GM18858 (cell line): Measurements from ENCODE around the gene APOL3.
"Not testable (repeated sequence)": the region's sequence is repeated elsewhere in the genome, so short reads cannot be mapped to it uniquely, and the experiment has no call there.

Experiments used
- ATAC-seq: cut with Tn5 transposase; IDR thresholded peaks from one replicate; pipeline ENCODE4 v1.9.1; 2021; ENCODE audit not compliant: unreplicated experiment

APOL3 gene

GRCh38 chr22:36160499-36160942, at the start of gene APOL3:
TSS of gene APOL3 (minus strand) at chr22:36160755. CDS start at chr22:36149055, 11,700 bp downstream.
- no peak for ATAC-seq

DNA sequence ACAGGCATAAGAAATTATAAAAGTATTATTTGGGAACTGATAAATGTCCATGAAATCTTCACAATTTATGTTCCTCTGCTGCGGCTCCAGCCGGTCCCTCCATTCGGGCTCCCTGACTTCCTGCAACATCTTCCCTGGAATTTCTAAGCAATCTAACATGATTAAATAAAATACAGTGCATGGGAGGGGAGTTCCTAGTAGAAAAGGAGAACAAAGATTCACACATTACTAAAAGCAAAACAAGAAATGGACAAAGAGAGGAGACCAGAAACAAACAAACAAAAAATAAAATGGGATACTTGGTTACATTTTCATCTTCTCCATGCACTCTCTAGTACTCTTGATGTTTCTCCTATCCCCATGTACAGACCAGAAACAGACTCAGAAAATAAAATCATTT, 49.7 kb upstream of the APOL3 start:
- no peak for ATAC-seq

DNA sequence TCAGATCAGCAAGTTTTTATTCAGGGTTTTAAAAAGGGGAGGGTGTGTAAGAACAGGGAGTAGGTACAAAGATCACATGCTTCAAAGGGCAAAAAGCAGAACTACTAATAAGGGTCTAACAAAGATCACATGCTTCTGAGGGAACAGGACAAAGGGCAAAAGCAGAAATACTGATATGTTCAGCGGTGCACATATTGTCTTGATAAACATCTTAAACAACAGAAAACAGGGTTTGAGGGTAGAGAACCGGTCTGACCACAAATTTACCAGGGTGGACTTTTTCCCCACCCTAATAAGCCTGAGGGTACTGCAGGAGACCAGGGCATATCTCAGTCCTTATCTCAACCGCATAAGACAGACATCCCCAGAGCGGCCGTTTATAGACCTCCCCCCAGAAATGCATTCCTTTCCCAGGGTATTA, 48.9 kb upstream of the APOL3 start:
- ATAC-seq = not testable (repeated sequence)

GRCh38 chr22:36208914-36209313, 48.4 kb upstream of the APOL3 start:
- ATAC-seq = no peak

DNA sequence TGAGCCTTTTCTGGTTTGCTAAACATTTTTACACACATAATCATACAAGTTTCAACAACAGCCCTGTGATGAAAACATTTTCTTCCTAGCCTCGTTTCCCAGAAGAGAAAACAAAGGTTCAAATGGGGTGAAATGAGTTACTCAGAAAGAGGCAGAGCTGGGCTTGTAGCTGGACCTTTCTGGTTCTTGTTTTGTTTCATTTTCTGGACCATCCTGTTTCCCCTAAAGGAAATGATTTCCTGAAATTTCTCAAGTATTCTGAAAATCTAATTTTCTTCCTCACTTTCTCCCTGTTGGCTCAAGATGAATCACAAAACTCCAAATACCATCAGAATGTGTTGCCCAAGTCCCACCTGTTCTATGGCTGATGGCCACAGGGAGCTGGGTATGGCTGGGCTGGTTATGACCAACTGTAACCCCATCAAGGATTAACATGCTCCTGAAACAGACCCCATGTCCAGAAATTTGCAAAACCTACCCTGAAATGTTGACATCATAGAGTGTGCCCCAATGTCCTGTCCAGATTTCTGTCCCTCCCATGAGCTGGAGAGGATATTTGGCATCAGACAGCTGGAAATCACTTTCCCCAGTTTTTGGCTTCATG, 47.7 kb upstream of the APOL3 start:
- no peak for ATAC-seq

GRCh38 chr22:36206255-36206654, 45.7 kb upstream of the APOL3 start:
- ATAC-seq = no peak

DNA sequence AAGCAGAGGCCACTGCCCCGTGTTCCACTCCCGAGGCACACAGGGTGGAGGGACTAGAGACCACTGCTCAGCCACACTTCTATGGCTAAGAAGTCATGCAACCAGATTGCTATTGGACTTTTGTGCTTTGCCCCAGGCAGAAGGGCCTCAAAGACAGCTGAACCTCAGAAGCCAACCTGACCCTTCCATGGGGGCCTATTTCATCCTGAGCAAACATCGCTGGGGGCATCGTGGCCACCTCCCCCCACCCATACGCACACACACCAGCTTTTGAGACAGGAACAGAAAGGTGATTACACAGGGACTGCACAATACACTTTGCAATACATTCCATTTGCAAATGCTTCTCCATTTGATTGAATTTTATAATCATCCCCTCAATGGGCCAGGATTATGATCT, 45.0 kb upstream of the APOL3 start:
- not testable (repeated sequence) for ATAC-seq

- ATAC-seq = no peak
Observed at GRCh38 chr22:36204632-36205015, 44.1 kb upstream of the APOL3 start.

DNA sequence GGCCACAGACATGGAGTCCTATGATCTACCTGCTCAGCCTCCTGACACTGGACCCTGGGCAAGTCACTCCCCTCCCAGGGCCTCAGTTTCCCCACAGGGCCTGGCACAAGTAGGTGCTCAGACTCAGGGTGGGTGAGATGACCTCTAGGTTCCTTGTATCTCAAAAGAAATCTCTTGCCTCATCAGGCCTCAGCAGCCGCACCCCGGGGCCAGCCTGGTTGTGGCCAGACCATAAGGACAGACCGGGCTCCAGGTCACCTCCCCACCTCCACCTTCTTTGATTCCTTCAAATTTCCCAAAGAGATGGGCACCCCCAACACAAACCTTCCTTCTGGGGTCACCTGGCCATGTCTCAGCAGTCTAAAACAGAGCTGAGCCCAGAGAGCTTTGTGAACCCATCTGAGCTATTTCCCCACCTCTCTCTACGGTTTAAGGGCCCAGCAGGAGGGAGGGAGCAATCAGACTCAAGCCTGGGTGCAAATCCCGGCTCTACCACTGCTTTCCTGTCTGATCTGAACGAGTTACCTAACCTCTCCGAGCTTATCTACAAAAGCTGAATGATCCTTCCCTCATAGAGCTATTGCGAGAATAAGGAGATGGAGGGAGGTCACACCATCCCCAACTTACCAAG, 43.6 kb upstream of the APOL3 start:
- no peak for ATAC-seq

- not testable (repeated sequence) for ATAC-seq
Observed at GRCh38 chr22:36203441-36203840, 42.9 kb upstream of the APOL3 start.

DNA sequence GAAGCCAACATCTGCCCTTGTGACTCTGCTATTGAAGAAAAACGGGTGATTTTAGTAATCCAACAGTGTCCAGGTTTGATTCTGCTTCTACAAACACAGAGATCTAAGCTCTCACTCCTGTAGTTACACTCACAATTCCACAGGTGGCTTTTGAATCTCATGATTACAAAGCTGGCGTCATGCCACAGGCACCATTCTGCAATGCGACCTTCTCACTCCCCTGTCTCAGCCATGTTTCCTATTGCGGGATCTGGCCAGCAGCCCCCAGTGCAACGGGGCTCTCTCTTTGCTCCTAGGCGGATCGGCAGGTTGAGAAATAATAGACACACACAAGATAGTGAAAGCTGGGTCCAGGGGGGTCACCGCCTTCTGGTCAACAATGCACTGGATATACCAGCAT, 42.4 kb upstream of the APOL3 start:
- not testable (repeated sequence) for ATAC-seq

DNA sequence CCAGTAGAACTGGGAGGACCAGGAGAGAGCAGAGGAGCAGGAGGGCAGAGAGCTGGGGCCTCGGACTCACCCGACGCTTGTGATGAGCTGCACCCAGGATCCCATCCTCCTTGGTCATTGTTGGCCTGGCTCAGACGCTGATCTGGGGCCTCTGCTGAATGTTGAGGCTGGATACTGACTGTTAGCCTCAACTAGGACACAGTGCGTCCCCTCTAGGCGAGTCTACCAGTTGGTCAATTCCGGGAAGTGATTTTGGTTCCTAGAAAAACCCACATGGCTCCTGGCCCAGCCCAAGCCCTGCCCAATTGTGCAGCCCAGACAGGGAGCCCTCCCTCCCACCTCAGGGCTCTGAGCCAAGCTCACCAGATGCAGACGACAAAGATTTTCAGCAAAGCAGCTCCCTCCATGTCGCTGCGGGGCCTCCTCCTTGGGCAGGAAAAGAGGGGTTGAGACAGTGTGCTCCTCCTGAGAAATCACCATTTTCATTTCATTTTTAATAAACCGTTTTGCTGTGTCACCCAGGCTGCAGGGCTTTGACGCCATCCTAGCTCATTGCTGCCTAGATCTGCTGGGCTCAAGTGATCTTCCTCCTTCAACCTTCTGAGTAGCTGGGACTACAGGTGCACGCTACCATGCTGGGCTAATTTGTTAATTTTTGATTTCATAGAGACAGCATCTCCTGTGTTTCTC, 41.2 kb upstream of the APOL3 start, which contains the start of gene APOL4:
Gene APOL4 (minus strand): TSS at position 180 of the 690 bp plus-strand sequence. CDS start 75 bp downstream, at position 105.
- no peak for ATAC-seq

DNA sequence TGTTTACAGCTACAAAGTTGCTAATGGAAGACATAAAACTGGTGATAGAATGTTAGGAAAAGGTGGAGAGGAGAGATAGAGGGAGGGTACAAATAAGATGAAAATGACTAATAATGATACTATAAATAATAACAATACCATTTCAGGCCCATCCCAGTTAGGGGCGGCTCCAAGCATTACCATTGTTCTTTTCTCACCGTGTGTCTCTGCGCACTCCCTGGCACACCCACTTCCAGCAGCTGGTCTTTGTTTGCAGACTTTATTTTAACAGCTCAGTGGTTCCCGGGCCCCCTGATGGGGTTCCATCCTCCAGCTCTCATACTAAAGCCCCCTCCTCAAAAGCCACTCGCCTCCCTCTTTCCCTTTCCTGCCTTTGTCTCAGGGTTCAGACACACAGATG, 40.5 kb upstream of the APOL3 start:
- ATAC-seq = not testable (repeated sequence)

DNA sequence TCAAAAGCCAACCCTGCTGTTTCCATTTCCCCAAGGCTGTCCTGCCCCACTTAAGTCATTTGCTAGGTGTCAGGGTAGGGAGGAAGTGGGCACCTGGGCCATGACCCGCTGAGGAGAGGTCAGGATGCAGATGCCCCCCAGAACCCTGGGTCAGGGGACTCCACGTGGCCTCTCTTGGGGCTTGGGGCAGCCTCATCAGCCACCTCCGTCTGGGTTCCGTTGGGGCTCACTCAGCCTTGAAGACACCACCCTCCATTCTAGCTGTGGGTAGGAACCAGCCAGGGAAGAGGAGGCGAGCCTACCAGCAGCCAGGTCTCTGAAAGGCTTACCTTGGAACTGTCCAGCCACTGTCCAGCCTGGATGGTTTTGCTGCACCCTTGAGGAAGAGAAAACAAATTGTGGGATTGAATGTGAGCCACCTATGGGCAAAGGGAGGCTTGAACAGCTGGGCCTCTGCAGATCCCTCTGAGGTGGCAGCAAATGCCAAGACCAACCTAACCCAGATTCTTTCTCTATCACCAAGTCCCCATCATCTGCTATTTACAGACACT, 38.5 kb upstream of the APOL3 start:
- ATAC-seq = no peak

GRCh38 chr22:36198536-36198935, 38.0 kb upstream of the APOL3 start:
- ATAC-seq = no peak

DNA sequence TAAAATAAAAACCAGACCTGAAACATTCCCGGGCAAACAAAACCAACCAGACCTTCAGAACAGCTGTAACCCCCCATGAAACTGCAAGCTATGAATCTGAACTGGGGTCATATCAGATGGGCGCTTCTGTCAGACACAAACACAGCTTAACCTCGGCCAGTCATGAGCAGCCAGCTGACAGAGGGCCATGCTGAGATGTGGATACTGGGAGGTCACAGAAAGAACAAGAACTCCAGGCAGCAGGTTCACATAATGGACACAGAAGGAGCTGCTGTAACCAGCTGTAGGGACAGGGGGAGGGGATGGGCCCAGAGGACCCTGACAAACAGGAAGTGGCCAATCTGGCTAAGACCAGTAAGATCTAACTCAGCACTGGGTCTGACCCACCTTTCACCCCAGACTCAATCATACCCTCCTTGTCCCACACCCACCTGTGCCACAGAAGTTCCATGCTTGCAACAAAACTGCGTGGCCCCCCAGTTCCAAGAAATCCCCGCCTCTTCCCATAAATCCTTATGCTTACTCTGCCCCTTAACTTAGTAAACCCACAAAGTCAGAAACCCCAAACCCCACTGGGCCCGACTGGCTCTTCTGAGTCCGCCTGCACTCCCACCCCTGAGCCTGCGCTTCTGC, 37.1 kb upstream of the APOL3 start:
- ATAC-seq = no peak

DNA sequence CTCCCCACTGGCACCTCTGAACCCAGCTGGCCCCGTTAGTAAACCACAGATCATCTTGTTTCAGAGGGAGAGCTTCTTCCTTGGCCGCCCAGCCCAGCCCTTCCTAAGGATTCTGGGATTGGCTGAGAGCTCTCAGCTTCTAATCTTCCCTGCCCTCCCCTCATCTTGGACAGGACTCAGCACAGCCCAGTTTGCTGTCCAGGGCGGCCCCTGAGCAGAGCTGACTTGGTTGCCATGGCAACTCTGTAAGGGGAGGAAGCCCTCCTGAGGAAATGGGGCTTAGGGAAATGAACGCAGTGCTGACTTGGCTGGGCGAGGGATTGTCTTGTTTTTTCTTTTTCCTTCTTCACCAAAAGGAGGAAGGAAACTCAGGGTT, 36.5 kb upstream of the APOL3 start:
- ATAC-seq = no peak

- no peak for ATAC-seq
Observed at GRCh38 chr22:36196254-36197064, 35.9 kb upstream of the APOL3 start.

GRCh38 chr22:36194971-36195370, 34.4 kb upstream of the APOL3 start:
- no peak for ATAC-seq

GRCh38 chr22:36194385-36194784, 33.8 kb upstream of the APOL3 start:
- ATAC-seq = no peak

DNA sequence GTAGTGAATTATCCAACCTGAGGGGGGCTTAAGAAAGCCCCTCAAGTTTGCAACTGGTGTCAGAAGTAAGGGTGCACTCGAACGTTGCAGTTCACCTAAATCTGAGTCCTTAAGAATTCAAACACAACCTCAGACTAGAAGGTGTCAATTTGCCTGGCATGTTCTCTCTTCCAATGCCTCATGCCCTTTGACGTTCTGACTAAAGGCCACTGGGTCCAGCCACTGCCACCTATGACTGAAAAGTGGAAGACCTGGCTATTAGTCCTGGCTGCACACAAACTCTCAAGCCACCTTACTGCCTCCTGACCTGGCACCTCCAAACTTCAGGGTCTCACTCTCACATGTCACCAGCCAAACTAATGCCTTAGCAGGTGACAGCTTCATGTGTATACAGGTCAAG, 33.0 kb upstream of the APOL3 start:
- ATAC-seq = no peak
